Smooth muscle cell (in vitro differentiated cells): ENCODE data around the gene RFTN2. TPM values are rescaled to one million over a fixed set of nuclear protein-coding genes. Genes with fewer than 3 reads are reported as not detected.
"Not testable (repeated sequence)": the region's sequence is repeated elsewhere in the genome, so short reads cannot be mapped to it uniquely, and the experiment has no call there.

ENCODE experiments used
- DNase-seq: peaks from one replicate; lab custom pipeline; 2025; ENCODE audit not compliant: unreplicated experiment; lab: John Stamatoyannopoulos, UW
- H2AFZ ChIP-seq: fragments of 200-600 bp; sonication (generic); 2 replicates; pipeline ENCODE4 v1.6.0; 2016; ENCODE audit warnings: antibody characterized with exemption, low read depth, mild to moderate bottlenecking
- H3F3A ChIP-seq: fragments of 200-600 bp; sonication (generic); 2 replicates; pipeline ENCODE4 v1.6.0; 2017; ENCODE audit warnings: antibody characterized with exemption, low read depth
- H3K27ac ChIP-seq: fragments of 200-600 bp; sonication (generic); 2 replicates; pipeline ENCODE4 v1.5.1; 2016; ENCODE audit warnings: low read depth, mild to moderate bottlenecking
- H3K27me3 ChIP-seq: fragments of 200-600 bp; sonication (generic); 2 replicates; pipeline ENCODE4 v1.6.1; 2016; ENCODE audit warnings: low read depth, mild to moderate bottlenecking
- H3K36me3 ChIP-seq: fragments of 200-600 bp; sonication (generic); 2 replicates; pipeline ENCODE4 v1.5.1; 2016; ENCODE audit warnings: low read depth
- H3K4me1 ChIP-seq: fragments of 200-600 bp; sonication (generic); 2 replicates; pipeline ENCODE4 v1.5.1; 2016; ENCODE audit warnings: low read depth
- H3K4me2 ChIP-seq: fragments of 200-600 bp; sonication (generic); 2 replicates; pipeline ENCODE4 v1.6.0; 2016; ENCODE audit warnings: mild to moderate bottlenecking
- H3K4me3 ChIP-seq: fragments of 200-600 bp; sonication (generic); 2 replicates; pipeline ENCODE4 v1.5.1; 2016; ENCODE audit warnings: mild to moderate bottlenecking
- H3K79me2 ChIP-seq: fragments of 200-600 bp; sonication (generic); 2 replicates; pipeline ENCODE4 v1.6.0; 2016; ENCODE audit warnings: low read depth, mild to moderate bottlenecking
- H3K9ac ChIP-seq: fragments of 200-600 bp; sonication (generic); 2 replicates; pipeline ENCODE4 v1.6.0; 2016; ENCODE audit warnings: low read depth
- H3K9me3 ChIP-seq: fragments of 200-600 bp; sonication (generic); replicated peaks from 2 replicates; pipeline ENCODE4 v1.5.1; 2016; ENCODE audit warnings: low read depth
- H4K20me1 ChIP-seq: fragments of 200-600 bp; sonication (generic); 2 replicates; pipeline ENCODE4 v1.6.0; 2016; ENCODE audit warnings: low read depth
- WGBS: methylation state at CpG from one replicate; pipeline ENCODE4 v1.1.7; 2016; ENCODE audit warnings: low lambda C conversion rate; 5-methylcytosine and 5-hydroxymethylcytosine counted together
- polyA plus RNA-seq: library from polyadenylated mRNA; unstranded; fragments of >200 nt; fragmentation: Nextera tagmentation; extraction: Ambion mirVana; gene quantifications from 2 replicates; pipeline ENCODE4 v1.2.1, GENCODE V29; 2016
- total RNA-seq: library from RNA; depleted of rRNA; stranded (reverse); fragments of >200 nt; gene quantifications from 2 replicates; pipeline ENCODE4 v1.2.3, GENCODE V29; 2014
- TF ChIP-seq, protein P1 (sequence below): fragments of 200-600 bp; sonication (generic); IDR thresholded peaks from 2 replicates; pipeline ENCODE4 v1.5.1; 2017; ENCODE audit warnings: borderline replicate concordance, mild to moderate bottlenecking, antibody characterized with exemption; ENCODE audit not compliant: insufficient read depth, poor library complexity, severe bottlenecking

RFTN2 gene
- total and polyA plus RNA-seq, 2 experiments from 2014 or later = 9.5 to 15.9 TPM

- no peaks in the 10 kb centered on the region for H3K4me1 ChIP-seq
- no peak overlapping the region for H3K9ac ChIP-seq
- no peak overlapping the region for H2AFZ ChIP-seq
- no peak overlapping the region for H3K27ac ChIP-seq
- no peaks in the 10 kb centered on the region for H3K27me3 ChIP-seq
- H3K79me2 ChIP-seq = no peaks in the 10 kb centered on the region
- H3F3A ChIP-seq = no peaks in the 10 kb centered on the region
- 94% methylated on average over 30 of the region's 32 CpGs for WGBS
- TF ChIP-seq, protein P1, sequence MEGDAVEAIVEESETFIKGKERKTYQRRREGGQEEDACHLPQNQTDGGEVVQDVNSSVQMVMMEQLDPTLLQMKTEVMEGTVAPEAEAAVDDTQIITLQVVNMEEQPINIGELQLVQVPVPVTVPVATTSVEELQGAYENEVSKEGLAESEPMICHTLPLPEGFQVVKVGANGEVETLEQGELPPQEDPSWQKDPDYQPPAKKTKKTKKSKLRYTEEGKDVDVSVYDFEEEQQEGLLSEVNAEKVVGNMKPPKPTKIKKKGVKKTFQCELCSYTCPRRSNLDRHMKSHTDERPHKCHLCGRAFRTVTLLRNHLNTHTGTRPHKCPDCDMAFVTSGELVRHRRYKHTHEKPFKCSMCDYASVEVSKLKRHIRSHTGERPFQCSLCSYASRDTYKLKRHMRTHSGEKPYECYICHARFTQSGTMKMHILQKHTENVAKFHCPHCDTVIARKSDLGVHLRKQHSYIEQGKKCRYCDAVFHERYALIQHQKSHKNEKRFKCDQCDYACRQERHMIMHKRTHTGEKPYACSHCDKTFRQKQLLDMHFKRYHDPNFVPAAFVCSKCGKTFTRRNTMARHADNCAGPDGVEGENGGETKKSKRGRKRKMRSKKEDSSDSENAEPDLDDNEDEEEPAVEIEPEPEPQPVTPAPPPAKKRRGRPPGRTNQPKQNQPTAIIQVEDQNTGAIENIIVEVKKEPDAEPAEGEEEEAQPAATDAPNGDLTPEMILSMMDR = no peak
- no peaks in the 10 kb centered on the region for H3K9me3 ChIP-seq
- no peak overlapping the region for H3K4me2 ChIP-seq
- H4K20me1 ChIP-seq = no peaks in the 10 kb centered on the region
- H3K36me3 ChIP-seq = no peaks in the 10 kb centered on the region
- H3K4me3 ChIP-seq = no peak overlapping the region
- no peak for DNase-seq
Measured at GRCh38 chr2:197591339-197592072, 83.9 kb downstream of the RFTN2 start.

DNA sequence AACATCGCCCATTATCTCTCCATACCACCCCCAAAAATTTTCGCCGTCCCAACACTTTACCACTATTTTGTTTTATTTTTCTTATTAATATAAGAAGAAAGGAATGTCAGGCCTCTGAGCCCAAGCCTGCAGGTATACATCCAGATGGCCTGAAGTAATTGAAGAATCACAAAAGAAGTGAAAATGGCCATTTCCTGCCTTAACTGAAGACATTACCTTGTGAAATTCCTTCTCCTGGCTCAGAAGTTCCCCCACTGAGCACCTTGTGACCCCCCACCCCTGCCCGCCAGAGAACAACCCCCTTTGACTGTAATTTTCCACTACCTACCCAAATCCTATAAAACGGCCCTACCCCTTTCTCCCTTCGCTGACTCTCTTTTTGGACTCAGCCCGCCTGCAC is 88.1 kb downstream of the RFTN2 start:
- not testable (repeated sequence) for H3K4me1 ChIP-seq, DNase-seq, H2AFZ ChIP-seq, H3F3A ChIP-seq, H3K27ac ChIP-seq, H3K9me3 ChIP-seq, H3K9ac ChIP-seq, H3K36me3 ChIP-seq, H3K27me3 ChIP-seq, H3K4me3 ChIP-seq, H3K4me2 ChIP-seq, H3K79me2 ChIP-seq, H4K20me1 ChIP-seq
- 80% methylated on average over 7 of the region's 7 CpGs for WGBS

DNA sequence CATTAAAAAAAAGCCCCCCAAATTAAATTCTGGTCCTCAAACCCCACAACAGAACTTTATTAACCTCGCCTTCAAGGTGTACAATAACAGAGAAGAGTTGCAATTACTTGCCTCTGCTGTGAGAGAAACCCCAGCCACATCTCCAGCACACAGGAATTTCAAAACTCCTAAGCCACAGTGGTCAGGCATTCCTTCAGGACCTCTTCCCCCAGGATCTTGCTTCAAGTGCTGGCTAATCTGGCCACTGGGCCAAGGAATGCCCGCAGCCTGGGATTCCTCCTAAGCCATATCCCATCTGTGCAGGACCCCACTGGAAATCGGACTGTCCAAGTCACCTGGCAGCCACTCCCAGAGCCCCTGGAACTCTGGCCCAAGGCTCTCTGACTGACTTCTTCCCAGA is 95.2 kb downstream of the RFTN2 start:
- not testable (repeated sequence) for H3K4me2 ChIP-seq, H3K4me3 ChIP-seq, H3K27me3 ChIP-seq, H2AFZ ChIP-seq, DNase-seq, H3K36me3 ChIP-seq, H3F3A ChIP-seq, H3K4me1 ChIP-seq, H4K20me1 ChIP-seq, H3K27ac ChIP-seq, H3K9me3 ChIP-seq, H3K79me2 ChIP-seq, H3K9ac ChIP-seq
- WGBS = 95% methylated on average over 3 of the region's 3 CpGs

- H3K9me3 ChIP-seq, H3K4me3 ChIP-seq, DNase-seq, H3K36me3 ChIP-seq, H3K27me3 ChIP-seq, H3K9ac ChIP-seq, H3F3A ChIP-seq, H3K4me1 ChIP-seq, H4K20me1 ChIP-seq, H3K27ac ChIP-seq, H2AFZ ChIP-seq, H3K4me2 ChIP-seq, H3K79me2 ChIP-seq: not testable (repeated sequence)
- WGBS = 49% methylated on average over 2 of the region's 2 CpGs
Measured at GRCh38 chr2:197578294-197578693, 97.1 kb downstream of the RFTN2 start.

GRCh38 chr2:197577446-197577845 is 97.9 kb downstream of the RFTN2 start:
- TF ChIP-seq, protein P1 = no peak
- 90% methylated on average over 4 of the region's 4 CpGs for WGBS
- Histone ChIP-seq H3K9ac (no peak overlapping the region), H3K4me3 (no peak overlapping the region), H3K4me1 (no peaks in the 10 kb centered on the region), H3K79me2 (no peaks in the 10 kb centered on the region), H4K20me1 (no peaks in the 10 kb centered on the region), H3K27ac (no peak overlapping the region), H2AFZ (no peak overlapping the region), H3K4me2 (no peak overlapping the region), H3K36me3 (no peaks in the 10 kb centered on the region), H3K9me3 (no peaks in the 10 kb centered on the region), H3K27me3 (no peaks in the 10 kb centered on the region), H3F3A (no peaks in the 10 kb centered on the region)
- DNase-seq = no peak
